22Rv1 (cell line): Measurements from ENCODE around the gene JARID2.

Source experiments
- H3K27ac ChIP-seq: fragments of 450-650 bp; 2 replicates; pipeline ENCODE4 v1.5.1; 2017
- CTCF ChIP-seq: fragments of 450-650 bp; IDR thresholded peaks from 2 replicates; pipeline ENCODE4 v1.5.1; 2017; ENCODE audit warnings: mild to moderate bottlenecking
- ZFX ChIP-seq: fragments of 450-650 bp; IDR thresholded peaks from 2 replicates; pipeline ENCODE4 v1.6.1; 2017; ENCODE audit warnings: antibody characterized with exemption, borderline replicate concordance

JARID2 gene

DNA sequence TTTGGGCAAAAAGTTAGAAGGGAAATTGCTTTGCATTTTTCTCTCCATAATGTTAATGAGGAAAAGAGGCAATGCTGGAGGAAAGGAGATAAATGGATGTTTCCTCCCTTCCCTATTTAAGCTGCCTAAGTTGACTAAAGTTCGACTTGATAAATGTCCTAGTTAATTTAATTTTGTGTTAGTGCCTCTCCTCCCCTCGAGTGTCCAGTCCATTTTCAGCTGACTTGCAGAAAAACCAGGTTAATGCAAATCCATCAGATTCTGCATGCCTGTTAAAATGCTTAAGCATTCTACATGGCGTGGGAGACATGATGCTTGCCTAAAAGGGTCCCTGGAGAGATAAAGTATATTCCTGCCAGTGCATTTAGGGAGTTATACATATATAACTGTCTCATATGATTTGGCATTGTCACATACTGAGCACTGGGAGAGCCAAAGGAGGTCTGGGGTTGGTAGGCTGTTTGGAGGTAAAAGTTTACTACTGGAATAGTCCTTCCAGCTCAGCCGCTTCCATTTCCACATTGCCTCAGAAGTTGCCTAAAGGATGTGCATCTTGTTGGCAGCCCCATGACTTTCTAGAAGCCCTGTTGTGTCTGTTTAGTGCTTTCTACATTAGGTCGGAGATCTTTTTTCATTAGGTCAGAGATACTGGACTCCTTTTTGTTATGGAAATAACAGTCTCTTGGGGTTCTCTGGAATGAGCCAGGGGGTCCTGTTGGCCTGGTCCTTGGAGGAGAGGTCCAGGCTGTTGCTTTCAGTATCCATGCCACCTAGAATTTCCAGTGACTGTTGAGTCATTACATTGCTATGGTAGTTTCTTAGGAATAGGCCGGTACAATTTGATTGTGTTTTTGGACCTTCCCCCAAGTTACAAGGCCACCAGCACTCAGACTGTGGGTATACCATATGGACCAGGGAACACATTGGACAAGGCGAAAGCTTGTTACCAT is 30.4 kb downstream of the JARID2 start:
- H3K27ac ChIP-seq = no peak overlapping the region
- TF ChIP-seq ZFX (no peak), CTCF (no peak)

GRCh38 chr6:15279047-15279661 is 33.3 kb downstream of the JARID2 start:
- no peak overlapping the region for H3K27ac ChIP-seq
- TF ChIP-seq ZFX = no peak

- TF ChIP-seq CTCF = no peak
- no peak for TF ChIP-seq ZFX
- no peak overlapping the region for H3K27ac ChIP-seq
These were observed 34.2 kb downstream of the JARID2 start for GRCh38 chr6:15280028-15280427.

DNA sequence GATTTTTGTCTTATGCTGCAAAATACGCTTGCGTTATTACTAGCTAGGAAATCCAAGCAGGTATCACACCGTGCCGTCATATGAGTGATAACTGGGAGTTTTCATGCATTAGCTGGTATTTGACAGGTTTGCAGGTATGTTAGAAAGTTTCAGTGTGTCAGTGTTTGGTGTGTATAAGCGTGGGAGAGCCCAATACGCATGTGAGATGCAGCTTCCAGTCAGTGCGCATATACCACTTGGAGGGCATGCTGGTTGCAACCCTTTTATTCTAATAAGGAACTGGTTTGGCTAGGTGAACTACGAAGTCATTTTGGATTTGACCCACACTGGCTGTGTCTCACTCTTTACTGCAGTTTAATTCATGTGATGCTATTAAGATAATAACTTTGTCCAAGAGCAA is 35.1 kb downstream of the JARID2 start:
- H3K27ac ChIP-seq = no peak overlapping the region

GRCh38 chr6:15282334-15282733 is 36.5 kb downstream of the JARID2 start:
- no peak overlapping the region for H3K27ac ChIP-seq
- TF ChIP-seq ZFX (no peak), CTCF (no peak)

More for the DNA sequence above, 35.1 kb downstream of the JARID2 start:
- TF ChIP-seq CTCF = no peak
- TF ChIP-seq ZFX = no peak

GRCh38 chr6:15283986-15284361 is 38.1 kb downstream of the JARID2 start:
- no peak for TF ChIP-seq ZFX
- TF ChIP-seq CTCF = no peak
- H3K27ac ChIP-seq = no peak overlapping the region

DNA sequence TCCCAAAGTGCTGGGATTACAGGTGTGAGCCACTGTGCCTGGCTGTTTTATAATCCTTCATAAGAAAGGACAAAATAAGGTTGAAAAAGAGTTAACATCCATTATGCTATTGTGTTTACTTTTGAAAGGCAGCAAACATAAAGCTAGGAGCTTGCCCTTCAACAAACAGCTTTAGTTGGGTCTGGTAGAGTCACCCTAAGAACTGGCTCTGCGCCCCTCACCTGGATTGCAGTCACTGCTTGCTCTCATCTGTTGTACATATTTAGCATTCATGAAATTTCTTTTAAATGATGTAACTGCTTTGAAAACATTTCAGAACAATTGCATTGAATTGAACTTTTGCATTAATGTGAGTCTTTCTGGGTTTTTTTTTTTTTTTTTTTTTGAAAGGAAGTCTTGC is 38.9 kb downstream of the JARID2 start:
- no peak overlapping the region for H3K27ac ChIP-seq
- TF ChIP-seq CTCF (no peak), ZFX (no peak)
